H1 (cell line): ENCODE results near the gene TBC1D30. TPM values are rescaled to one million over a fixed set of nuclear protein-coding genes. Genes with fewer than 3 reads are reported as not detected.

Experiments
- FOSL1 ChIP-seq: IDR thresholded peaks from 2 replicates; pipeline ENCODE4 v1.6.1; 2011; ENCODE audit warnings: mild to moderate bottlenecking, low read depth, low read length, moderate library complexity; ENCODE audit not compliant: insufficient read depth
- PHF8 ChIP-seq: fragments of 200-600 bp; sonication (generic); conservative IDR thresholded peaks from 2 replicates; pipeline ENCODE4 v1.7.1; 2012; ENCODE audit warnings: low read depth, mild to moderate bottlenecking, inconsistent platforms, low read length, moderate library complexity
- SAP30 ChIP-seq: fragments of 300-600 bp; sonication (generic); IDR thresholded peaks from 2 replicates; pipeline ENCODE4 v1.7.1; 2012; ENCODE audit warnings: low read length, moderate library complexity, mild to moderate bottlenecking, inconsistent platforms; ENCODE audit not compliant: insufficient read depth, insufficient replicate concordance
- SP4 ChIP-seq: IDR thresholded peaks from 2 replicates; pipeline ENCODE4 v1.6.1; 2012; ENCODE audit warnings: low read length, inconsistent platforms
- TBP ChIP-seq: IDR thresholded peaks from 2 replicates; pipeline ENCODE4 v1.6.1; 2011; ENCODE audit warnings: low read depth, low read length, improper control_type of control experiment
- polyA plus RNA-seq, 7 experiments: library from polyadenylated mRNA; depleted of rRNA in 3 of 7; stranded (reverse) in 5 of 7; unstranded in 2 of 7; fragments of >200 nt in 5 of 7; fragments of 200-250 nt in 2 of 7; gene quantifications; 1 replicate in 5 of 7; 2 replicates in 1 of 7; 4 replicates in 1 of 7; pipeline versions ENCODE4 v1.2.1 to v1.2.3, GENCODE V29; 2011 to 2013; ENCODE audit warnings: missing spikeins in 2 of 7, mixed read lengths in 2 of 7
- total RNA-seq: library from RNA; stranded (reverse); fragmentation: NEBNext Ultra II Directional; extraction: Animal tissue kit (Norgen Biotek cat#: 25700); gene quantifications from 2 replicates; pipeline ENCODE4 v1.2.1, GENCODE V29; 2021
- TF ChIP-seq, protein P1 (sequence below): IDR thresholded peaks from 2 replicates; pipeline ENCODE4 v1.6.1; 2012; ENCODE audit warnings: low read length, inconsistent platforms
- TF ChIP-seq, protein P2 (sequence below): IDR thresholded peaks from 2 replicates; pipeline ENCODE4 v1.6.1; 2012; ENCODE audit warnings: inconsistent platforms

TBC1D30 gene
- total and polyA plus RNA-seq, 2 of the 8 experiments (the other 6 are each of a cell fraction or from before 2014, with no cell fraction given) = 2.8 to 5.5 TPM

DNA sequence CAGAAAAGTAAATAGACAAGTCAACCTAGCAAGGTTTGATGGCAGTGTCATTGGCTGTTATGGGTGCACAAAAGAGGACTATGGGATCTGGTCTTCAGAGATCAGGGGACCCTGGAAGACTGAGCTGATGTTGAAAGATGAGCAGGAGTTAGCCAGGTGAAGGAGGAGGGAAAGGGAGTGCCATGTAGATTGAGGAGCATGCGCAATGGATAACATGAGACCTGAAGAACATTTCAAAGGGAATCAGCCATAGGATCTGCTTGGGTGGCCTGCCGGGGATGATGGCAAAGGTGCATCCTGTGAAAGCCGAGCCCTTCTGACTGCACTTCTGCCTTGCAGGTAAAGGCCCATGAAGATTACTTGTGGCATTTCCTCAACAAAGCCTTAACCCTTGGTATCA lies 90.8 kb downstream of the TBC1D30 start (continued):
- no peak for TF ChIP-seq SAP30
- TF ChIP-seq, protein P1, sequence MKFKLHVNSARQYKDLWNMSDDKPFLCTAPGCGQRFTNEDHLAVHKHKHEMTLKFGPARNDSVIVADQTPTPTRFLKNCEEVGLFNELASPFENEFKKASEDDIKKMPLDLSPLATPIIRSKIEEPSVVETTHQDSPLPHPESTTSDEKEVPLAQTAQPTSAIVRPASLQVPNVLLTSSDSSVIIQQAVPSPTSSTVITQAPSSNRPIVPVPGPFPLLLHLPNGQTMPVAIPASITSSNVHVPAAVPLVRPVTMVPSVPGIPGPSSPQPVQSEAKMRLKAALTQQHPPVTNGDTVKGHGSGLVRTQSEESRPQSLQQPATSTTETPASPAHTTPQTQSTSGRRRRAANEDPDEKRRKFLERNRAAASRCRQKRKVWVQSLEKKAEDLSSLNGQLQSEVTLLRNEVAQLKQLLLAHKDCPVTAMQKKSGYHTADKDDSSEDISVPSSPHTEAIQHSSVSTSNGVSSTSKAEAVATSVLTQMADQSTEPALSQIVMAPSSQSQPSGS = no peak
- TF ChIP-seq, protein P2, sequence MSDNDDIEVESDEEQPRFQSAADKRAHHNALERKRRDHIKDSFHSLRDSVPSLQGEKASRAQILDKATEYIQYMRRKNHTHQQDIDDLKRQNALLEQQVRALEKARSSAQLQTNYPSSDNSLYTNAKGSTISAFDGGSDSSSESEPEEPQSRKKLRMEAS = no peak
- TF ChIP-seq SP4 = no peak
- TF ChIP-seq PHF8 = no peak
- no peak for TF ChIP-seq FOSL1
- no peak for TF ChIP-seq TBP
